ENCODE measurements around the gene SRP54.

SRP54 gene

DNA sequence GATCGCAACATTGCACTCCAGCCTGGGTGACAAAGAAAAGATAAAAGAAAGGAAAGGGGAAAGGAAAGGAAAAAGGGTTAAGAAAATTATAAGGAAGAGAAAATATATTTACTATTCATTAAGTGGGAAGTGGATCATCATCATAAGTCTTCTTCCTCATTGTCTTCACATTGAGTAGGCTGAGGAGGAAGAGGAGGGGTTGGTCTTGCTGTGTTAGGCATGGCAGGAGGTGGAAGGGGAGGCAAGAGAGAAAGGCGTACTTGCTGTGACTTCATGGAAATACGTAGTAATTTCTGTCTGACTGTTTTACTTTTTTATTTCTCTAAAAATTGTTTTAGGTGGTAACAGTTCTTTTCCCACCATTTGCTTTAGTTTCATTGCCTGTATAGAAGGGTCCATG lies 89.4 kb downstream of the SRP54 start:
- DNase-seq (ENCODE audit: low spot score) = no peak
- TF ChIP-seq, protein P1, sequence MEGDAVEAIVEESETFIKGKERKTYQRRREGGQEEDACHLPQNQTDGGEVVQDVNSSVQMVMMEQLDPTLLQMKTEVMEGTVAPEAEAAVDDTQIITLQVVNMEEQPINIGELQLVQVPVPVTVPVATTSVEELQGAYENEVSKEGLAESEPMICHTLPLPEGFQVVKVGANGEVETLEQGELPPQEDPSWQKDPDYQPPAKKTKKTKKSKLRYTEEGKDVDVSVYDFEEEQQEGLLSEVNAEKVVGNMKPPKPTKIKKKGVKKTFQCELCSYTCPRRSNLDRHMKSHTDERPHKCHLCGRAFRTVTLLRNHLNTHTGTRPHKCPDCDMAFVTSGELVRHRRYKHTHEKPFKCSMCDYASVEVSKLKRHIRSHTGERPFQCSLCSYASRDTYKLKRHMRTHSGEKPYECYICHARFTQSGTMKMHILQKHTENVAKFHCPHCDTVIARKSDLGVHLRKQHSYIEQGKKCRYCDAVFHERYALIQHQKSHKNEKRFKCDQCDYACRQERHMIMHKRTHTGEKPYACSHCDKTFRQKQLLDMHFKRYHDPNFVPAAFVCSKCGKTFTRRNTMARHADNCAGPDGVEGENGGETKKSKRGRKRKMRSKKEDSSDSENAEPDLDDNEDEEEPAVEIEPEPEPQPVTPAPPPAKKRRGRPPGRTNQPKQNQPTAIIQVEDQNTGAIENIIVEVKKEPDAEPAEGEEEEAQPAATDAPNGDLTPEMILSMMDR (IDR thresholded peaks at IDR 0.05; ENCODE audit: extremely low read depth, missing control alignments) = no peak

DNA sequence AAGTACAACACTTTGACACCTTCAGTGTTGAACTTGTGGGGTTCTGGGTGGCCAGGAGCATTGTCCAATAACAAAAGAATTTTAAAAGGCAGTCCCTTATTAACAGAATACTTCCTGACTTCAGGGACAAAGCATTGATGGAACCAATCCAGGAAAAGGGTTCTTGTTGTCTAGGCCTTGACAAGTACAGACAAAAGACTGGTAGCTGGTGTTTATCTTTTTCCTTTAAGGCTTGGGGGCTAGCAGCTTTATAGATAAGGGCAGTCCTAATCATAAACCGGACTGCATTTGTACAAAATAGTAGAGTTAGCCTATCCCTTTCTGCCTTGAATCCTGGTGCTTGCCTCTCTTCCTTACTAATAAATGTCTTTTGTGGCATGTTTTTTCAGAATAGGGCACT lies 90.7 kb downstream of the SRP54 start:
- no peak for DNase-seq (ENCODE audit: low spot score)

DNA sequence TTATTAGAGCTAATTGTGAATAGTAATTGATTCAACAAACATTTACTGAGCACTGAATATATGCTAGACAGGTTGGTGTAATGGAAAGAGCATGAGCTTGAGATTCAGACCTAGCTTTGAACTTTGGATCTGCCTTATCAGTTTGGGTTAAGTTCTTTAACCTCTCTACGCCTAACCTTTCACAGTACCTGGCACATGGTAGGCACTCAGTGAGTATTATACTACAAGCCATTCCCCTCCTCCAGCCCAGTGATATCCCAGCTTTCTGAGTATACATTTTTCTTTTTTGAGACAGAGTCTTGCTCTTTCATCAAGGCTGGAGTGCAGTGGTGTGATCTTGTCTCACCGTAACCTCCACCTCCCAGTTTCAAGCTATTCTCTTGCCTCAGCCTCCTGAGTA lies 95.3 kb downstream of the SRP54 start:
- TF ChIP-seq, protein P1 (IDR thresholded peaks at IDR 0.05; ENCODE audit: extremely low read depth, missing control alignments) = no peak
- no peak for DNase-seq (ENCODE audit: low spot score)

More for the DNA sequence above, 90.7 kb downstream of the SRP54 start:
- TF ChIP-seq, protein P1 (IDR thresholded peaks at IDR 0.05; ENCODE audit: extremely low read depth, missing control alignments) = no peak
